ENCODE measurements around the gene CELF2. TPM values are rescaled to one million over a fixed set of nuclear protein-coding genes. Genes with fewer than 3 reads are reported as not detected.
"Not testable (repeated sequence)": the region's sequence is repeated elsewhere in the genome, so short reads cannot be mapped to it uniquely, and the experiment has no call there.

The CELF2 gene
- 0.24 and 0.51 TPM in 2 replicates for total RNA-seq (2014; rRNA removed; shearing (Covaris generic))

GRCh38 chr10:11017570-11018431 is at the start of gene CELF2:
TSS of gene CELF2 (plus strand) at chr10:11017872. CDS start at chr10:11018090, 218 bp downstream.
- DNase-seq (ENCODE audit: low read depth) = peak; percentile 27

DNA sequence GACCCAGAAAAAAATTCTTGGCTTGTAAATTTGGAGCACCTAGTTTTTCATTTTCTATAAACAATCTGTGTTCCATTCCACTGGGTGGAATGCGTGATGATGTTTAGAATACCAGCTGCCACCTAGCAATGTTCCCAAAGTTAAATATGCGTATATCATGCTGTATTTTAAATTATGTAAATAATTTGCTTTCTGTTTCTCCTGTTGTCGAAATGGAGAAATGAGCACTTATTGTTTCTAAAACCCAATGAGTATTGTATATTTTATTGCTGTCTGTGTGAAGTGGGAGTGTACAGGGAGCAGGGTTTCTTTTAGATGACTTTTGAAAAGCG is 49.4 kb upstream of the CELF2 start:
- DNase-seq (ENCODE audit: low read depth) = no peak

DNA sequence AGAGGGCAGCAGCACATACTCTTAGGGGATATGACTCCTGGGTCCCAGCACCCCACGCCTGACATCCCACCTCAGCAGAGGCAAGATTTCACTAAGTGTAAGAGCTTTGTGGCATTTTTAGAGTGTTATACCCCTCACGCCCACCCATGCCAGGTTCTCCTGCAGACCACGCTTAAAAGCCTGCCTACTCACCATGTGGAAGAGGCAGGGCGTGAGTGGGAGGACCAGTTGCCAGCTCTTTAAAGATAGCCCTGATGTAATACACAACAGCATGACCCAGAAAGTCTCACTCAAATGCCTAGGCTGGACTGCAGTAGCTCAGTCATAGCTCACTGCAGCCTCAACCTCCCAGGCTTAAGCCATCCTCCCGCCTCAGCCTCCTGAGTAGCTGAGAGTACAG is 44.4 kb upstream of the CELF2 start:
- DNase-seq (ENCODE audit: low read depth) = no peak

DNA sequence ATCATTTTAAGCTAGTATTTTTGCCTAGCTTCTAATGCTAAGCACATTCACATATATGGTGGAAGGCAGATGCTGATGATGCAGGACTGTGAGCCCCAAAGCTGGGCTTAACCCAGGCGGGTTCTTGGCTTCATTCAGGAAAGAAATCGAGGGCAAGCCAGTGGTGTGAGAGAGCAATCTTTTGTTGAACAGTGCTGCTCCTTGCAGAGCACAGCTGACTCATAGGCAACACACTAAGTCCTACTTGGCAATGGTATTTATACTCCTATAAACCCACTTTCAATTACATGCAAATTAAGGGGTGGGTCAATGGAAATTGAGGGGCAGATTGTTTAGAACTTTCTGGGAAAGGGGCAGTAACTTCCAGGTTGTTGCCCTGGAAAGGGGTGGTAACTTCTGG is 42.0 kb upstream of the CELF2 start:
- no peak for DNase-seq (ENCODE audit: low read depth)

- no peak for DNase-seq (ENCODE audit: low read depth)
Observed at GRCh38 chr10:10976652-10977051, 41.0 kb upstream of the CELF2 start.

- no peak for DNase-seq (ENCODE audit: low read depth)
Observed at GRCh38 chr10:10977226-10977956, 40.3 kb upstream of the CELF2 start.

DNA sequence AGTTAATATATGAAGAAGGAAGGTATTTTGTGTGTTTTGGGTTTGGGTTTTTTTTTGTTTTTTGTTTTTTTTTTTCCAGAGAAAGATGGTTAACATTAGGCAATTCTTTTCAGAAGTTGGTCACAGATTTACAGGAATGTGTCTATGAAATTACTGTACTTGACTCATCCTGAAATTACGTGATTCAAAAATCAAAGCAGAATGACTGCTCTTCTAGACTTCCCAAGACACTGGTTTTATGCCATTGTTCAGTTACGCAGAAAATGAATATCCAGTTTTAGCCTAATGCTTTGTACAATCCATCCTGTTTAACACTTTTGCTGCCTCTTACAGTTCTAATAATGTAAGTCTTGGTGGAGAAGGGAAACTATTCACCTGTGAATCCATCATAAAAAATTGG is 39.7 kb upstream of the CELF2 start:
- no peak for DNase-seq (ENCODE audit: low read depth)

DNA sequence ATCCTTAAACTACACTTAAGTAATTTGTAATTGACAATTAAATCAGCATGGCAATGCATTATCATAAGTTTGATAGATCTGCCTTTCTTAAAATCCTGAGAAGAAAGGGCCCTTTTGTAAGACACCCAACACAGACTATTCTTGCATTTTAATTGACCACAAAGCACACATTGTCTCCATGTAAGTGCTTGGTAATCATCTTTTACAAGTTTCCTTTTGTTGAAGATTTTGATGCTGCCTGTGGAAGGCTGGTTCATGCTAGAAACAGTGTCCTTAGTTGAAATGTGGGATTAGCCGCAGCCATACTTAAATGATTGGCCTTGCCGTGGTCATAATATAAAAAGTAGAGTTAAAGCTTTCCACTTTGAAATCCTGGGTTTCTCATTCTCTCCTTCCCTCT is 32.3 kb upstream of the CELF2 start:
- no peak for DNase-seq (ENCODE audit: low read depth)

GRCh38 chr10:10986606-10987005 is 31.1 kb upstream of the CELF2 start:
- no peak for DNase-seq (ENCODE audit: low read depth)

GRCh38 chr10:10987111-10987510 is 30.6 kb upstream of the CELF2 start:
- no peak for DNase-seq (ENCODE audit: low read depth)

- DNase-seq (ENCODE audit: low read depth) = no peak
Observed at GRCh38 chr10:10989669-10990068, 28.0 kb upstream of the CELF2 start.

DNA sequence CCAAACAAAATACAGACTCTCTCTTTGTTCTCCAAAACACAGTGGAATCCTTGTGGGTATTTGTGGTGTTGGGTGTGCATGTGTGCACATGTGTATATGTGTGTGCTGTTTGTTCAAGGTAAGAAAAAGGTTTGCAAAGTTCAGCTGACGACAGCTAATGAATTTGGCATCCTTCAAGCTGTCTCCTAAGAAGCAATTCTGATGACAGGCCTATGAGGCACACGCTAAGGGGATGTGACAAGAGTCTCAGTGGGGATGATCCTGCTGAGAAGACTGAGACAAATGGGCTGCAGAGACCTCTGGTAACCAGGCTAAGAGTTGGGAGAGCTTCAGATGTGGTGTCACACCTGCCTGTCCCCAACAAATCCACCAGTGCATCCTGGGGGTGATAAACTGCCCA is 26.5 kb upstream of the CELF2 start:
- DNase-seq (ENCODE audit: low read depth) = no peak

GRCh38 chr10:10992072-10992471 is 25.6 kb upstream of the CELF2 start:
- no peak for DNase-seq (ENCODE audit: low read depth)

- no peak for DNase-seq (ENCODE audit: low read depth)
Observed at GRCh38 chr10:10992961-10993714, 24.5 kb upstream of the CELF2 start.

GRCh38 chr10:10993785-10994184 is 23.9 kb upstream of the CELF2 start:
- no peak for DNase-seq (ENCODE audit: low read depth)

DNA sequence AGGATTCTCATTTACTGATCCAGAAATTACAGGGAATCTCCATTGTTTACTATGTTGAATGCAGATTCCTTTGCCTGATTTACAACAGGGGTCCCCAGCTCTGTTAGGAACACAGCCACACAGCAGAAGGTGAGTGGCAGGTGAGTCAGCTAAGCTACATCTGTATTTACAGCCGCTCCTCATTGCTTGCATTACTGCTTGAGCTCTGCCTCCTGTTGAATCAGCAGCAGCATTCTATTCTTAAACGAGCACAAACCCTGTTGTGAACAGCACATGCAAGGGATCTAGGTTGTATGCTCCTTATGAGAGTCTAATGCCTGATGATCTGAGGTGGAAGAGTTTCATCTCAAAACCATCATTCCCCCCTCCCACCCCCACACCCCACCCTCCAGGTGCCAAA is 23.3 kb upstream of the CELF2 start:
- no peak for DNase-seq (ENCODE audit: low read depth)

DNA sequence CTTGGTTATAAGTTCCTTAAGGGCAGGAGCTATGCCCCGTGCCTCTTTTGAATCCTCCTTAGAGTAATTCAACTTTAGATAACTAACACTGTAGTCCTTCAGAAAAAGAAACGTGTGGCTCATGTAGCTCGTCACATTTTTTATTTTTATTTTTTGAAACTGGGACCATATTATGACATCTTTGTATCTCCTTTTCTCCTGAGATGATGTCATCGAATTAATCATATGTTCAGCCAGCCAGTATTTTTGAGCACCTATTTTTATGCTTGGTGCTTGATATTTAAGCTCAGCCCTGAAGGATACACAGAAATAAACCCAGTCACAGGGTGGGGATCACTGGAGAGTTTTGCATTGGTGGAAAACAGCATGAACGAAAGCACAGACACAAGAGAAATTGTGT is 22.6 kb upstream of the CELF2 start:
- no peak for DNase-seq (ENCODE audit: low read depth)

DNA sequence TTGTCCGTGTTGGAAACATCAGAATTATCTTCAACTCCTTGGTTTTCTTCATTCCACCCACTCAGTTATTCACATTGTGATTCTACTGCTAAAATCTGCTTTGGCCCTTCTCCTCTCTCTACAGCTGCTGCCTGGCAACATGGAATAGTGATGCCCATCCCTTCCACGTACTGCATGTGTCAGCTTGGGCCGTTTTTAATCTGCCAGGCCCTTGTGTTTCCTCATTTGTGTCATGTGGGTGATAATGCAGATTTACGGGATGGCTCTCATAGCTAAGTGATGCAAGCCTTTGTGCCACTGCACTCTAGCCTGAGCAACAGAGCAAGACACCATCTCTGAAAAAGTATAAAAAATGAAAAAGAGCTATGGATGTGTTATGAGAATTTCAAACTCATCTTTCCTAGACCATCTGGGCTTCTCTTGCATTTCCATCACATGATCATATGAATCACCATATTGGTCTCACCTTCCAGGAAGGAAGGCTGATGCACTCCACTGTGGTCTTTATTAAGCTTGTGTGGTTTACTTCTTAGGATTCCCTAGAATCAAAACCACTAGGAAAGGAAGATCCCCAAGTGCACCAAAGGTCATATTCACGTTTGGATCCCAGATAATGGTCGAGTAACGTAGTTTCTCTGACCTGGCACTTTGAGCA is 20.6 kb upstream of the CELF2 start:
- DNase-seq (ENCODE audit: low read depth) = no peak

GRCh38 chr10:10999501-10999900 is 18.2 kb upstream of the CELF2 start:
- DNase-seq (ENCODE audit: low read depth) = not testable (repeated sequence)

- no peak for DNase-seq (ENCODE audit: low read depth)
Observed at GRCh38 chr10:11002485-11002884, 15.2 kb upstream of the CELF2 start.

- DNase-seq (ENCODE audit: low read depth) = no peak
Observed at GRCh38 chr10:11002916-11003315, 14.8 kb upstream of the CELF2 start.

DNA sequence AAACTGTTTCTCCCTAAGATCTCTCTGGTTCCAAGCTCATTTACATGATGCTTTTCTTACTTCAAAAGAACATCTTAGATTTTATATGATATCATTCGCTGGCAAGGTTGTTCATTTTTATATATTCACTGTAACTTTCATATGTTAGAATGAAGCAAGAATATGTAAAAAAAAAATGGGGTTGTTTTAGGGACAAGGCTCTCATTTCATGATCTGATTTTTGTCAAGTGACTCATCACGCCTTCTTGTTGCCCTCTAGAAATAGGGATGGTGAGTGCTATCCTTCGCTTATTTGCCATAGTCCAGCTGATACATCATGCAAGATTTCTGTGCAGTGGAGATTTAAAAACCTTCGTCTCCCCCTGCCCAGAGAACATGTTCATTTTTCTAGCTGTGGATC is 14.0 kb upstream of the CELF2 start:
- DNase-seq (ENCODE audit: low read depth) = no peak

Data from Daoy (cell line).